Stimulated activated CD4-positive, alpha-beta T cell treated with anti-CD3 and anti-CD28 coated beads, Interleukin-2, amount 100 ng/mL, for 24 hours (primary cell): Measurements from ENCODE around the gene ETFDH.
A peak's percentile ranks its signal among the peaks of the same experiment; 100 is the strongest.
"Not testable (repeated sequence)": the region's sequence is repeated elsewhere in the genome, so short reads cannot be mapped to it uniquely, and the experiment has no call there.

Experiments used
- DNase-seq, 2 donors: peaks; one replicate each; pipeline ENCODE4 v3.0.0-alpha.2; 2020

The ETFDH gene

DNA sequence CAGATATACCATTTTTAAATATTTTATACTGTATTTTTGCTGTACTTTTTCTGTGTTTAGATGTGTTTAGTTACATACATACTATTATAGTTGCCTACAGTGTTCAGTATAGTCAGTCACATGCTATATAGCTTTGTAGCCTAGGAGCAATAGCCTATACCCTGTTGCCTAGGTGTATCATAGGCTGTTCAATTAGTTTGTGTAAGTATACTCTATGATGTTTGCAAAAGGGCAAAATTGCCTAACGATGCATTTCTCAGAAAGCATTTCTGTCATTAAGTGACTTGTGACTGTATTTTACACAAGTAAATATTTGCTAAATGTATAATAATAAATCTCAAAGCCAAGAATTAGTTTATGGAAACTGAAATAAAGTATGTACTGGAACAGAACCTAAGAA, 9.5 kb downstream of the ETFDH start:
- no peak for DNase-seq

DNA sequence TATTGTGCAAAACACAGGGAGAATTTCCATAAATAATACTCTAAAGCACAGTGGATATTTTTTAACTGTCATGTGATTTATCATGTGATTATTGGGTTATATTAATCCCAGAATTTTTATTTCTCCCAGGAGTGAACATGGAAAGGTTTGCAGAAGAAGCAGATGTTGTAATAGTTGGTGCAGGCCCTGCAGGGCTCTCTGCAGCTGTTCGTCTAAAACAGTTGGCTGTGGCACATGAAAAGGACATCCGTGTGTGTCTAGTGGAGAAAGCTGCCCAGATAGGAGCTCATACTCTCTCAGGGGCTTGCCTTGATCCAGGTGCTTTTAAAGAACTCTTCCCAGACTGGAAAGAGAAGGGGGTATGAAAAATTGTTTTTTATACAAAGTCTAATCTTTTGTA, 10.0 kb downstream of the ETFDH start:
- no peak for DNase-seq

GRCh38 chr4:158688813-158689212, 16.7 kb downstream of the ETFDH start:
- DNase-seq = no peak

GRCh38 chr4:158704274-158704673, 32.2 kb downstream of the ETFDH start:
- DNase-seq = no peak

- DNase-seq = no peak
Measured at GRCh38 chr4:158710814-158711213, 38.7 kb downstream of the ETFDH start.

DNA sequence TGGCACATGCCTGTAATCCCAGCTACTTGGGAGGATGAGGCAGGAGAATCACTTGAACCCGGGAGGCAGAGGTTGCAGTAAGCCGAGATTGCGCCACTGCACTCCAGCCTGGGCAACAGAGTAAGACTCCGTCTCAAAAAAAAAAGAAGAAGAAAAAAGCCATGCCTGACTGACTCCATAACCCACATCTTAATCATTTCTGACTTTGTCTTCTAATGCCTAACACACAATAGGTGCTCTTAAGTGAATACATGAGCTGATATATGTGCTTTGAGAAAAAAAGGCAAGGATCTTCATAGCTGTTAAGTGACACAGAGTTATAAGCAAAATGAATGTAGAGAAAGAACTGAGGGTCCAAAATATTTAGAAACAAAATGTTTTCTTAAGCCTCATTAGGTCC, 40.5 kb downstream of the ETFDH start:
- DNase-seq = not testable (repeated sequence)

DNA sequence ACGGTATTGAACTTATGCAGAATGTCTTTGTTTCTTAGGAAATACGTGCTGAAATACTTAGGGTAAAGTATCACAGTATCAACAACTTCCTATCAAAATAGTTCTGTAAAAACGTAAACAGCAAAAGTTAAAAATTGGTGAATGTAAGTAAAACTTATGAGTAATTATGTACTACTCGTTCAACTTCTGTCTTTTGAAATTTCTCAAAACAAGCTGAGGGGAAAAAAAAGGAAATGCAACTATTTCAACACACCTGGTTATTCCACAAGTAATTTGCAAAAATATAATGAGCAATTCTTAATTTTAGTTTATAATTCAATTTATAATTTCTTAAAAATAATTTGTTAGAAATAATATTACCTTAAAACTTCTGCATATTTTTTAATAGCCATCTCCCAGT, 42.8 kb downstream of the ETFDH start:
- DNase-seq = no peak

- DNase-seq = no peak
Measured at GRCh38 chr4:158715802-158716201, 43.7 kb downstream of the ETFDH start.

- no peak for DNase-seq
Measured at GRCh38 chr4:158721680-158722079, 49.6 kb downstream of the ETFDH start.

GRCh38 chr4:158722291-158722916, 50.3 kb downstream of the ETFDH start:
- DNase-seq = peak; percentile 6 to 21

GRCh38 chr4:158722917-158723793, 51.1 kb downstream of the ETFDH start, which contains the start of gene PPID:
PPID (minus strand) TSS chr4:158723396; CDS start chr4:158723288, 108 bp downstream.
- peak; percentile 87 for DNase-seq

DNA sequence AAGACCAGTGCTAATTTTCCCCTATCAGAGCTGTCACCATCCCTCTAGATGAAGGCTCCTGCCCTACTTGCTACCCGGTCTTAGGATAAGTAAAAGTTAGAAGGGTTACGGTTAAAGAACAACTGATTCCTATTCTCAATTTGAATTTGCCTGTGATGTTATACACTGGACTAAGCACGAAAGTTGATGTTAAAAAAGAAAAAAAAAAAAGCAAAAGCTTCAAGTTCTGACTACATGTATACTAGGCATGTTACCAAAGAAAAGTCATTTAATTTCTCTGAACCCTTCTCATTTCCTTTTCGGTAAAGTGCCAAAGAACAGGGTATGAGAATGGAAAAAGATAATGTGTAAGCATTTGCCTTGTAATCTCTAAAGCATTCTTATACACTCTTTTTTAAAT, 52.5 kb downstream of the ETFDH start:
- DNase-seq = no peak

- no peak for DNase-seq
Measured at GRCh38 chr4:158726633-158727032, 54.5 kb downstream of the ETFDH start.

GRCh38 chr4:158728236-158728635, 56.1 kb downstream of the ETFDH start:
- DNase-seq = no peak

GRCh38 chr4:158729716-158730559, 57.8 kb downstream of the ETFDH start:
- DNase-seq = peak; percentile 43 to 48

DNA sequence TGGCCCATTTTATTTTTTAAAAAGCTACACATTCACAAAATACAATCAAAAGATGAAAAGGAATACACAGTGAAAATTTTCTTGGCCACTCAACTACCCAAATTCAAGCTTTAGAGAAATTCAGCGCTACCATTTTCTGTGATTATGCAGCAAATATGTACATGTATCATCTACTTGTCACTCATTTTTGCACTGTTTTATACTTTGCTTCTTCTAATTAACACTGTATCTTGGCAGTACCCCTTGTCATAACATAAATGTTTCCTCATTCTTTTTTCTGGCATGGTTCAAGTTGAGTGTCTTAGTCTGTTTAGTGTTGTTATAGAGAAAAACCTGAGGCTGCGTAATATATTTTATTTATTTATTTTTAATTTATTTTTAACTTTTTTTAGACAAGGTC, 66.8 kb downstream of the ETFDH start:
- DNase-seq = no peak

GRCh38 chr4:158739600-158739999, 67.5 kb downstream of the ETFDH start:
- no peak for DNase-seq

GRCh38 chr4:158741326-158742021, 69.4 kb downstream of the ETFDH start:
- DNase-seq = no peak

DNA sequence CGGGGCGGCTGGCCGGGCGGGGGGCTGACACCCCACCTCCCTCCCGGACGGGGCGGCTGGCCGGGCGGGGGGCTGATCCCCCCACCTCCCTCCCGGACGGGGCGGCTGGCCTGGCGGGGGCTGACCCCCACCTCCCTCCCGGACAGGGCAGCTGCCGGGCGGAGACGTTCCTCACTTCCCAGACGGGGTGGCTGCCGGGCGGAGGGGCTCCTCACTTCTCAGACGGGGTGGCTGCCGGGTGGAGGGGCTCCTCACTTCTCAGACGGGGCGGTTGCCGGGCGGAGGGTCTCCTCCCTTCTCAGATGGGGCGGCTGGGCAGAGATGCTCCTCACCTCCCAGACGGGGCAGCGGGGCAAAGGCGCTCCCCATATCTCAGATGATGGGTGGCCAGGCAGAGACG, 74.4 kb downstream of the ETFDH start:
- not testable (repeated sequence) for DNase-seq

DNA sequence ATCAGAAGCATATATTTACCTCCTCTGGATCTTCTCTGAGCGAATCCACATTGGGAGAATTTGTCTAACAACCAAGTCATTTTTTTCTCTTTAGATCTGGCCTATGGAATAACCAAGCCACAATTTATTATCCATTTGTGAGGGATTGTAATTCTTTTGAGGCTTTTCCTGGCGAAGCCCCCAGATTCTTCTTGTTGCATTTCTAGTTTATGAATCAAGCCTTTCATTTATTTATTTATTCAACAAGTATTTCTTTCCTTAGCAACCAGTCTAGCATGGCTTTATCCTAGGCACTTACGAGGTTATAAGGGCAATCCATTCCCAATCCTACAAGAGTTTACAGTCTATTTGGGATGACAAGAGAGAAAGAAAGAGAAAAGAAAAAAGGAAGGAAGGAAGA, 78.3 kb downstream of the ETFDH start:
- DNase-seq = no peak

DNA sequence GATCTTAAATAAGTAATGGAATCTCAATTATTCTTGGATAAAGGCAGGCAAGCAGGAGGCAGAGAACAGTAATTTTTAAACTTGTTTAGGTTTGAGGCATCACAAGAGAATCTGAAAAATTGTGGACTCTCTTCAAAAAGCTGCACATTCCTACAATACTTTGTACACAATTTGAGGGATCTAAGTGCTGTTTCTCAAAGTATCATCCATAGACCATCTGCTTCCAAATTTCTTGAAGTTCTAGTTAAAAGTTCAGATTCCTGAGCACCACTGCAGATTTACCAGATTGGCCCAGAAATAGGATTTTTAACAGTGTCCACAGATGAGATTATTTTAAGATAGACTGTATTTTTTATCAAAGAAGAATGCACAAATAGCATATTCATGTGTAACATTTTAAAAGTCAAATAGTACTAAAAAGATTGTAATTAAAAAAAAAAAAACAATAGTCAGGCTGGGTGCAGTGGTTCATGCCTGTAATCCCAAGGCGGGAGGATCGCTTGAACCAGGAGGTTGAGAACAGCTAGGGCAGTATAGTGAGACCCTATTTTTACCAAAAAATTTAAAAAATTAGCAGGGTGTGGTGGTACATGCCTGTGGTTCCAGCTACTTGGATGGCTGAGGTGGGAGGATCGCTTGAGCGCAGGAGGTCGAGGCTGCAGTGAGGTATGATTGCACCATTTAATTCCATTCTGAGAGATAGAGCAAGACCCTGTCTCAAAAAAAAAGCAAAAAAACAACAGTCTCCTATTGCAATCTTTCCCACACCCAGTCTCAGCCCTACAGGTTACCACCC, 82.5 kb downstream of the ETFDH start:
- DNase-seq = no peak

DNA sequence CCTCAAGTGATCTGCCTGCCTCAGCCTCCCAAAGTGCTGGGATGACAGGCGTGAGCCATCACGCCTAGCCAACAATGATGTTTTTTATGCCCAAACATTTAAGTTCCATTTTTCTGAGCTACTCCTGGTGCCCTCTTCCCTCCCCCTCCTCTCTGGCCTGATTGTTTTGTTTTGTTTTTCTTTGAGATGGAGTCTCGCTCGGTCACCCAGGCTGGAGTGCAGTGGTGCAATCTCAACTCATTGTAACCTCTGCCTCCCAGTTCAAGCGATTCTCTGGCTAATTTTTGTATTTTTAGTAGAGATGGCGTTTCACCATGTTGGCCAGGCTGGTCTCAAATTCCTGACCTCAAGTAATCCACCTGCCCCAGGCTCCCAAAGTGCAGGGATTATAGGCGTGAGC, 83.7 kb downstream of the ETFDH start:
- DNase-seq = not testable (repeated sequence)
